Muscle layer of duodenum (tissue), 2 donors: ENCODE results near the gene GTPBP1.

Source experiments
- H3K27ac ChIP-seq: one replicate; pipeline ENCODE4 v1.7.0; 2013; ENCODE audit warnings: mild to moderate bottlenecking, low read length
- H3K27me3 ChIP-seq: one replicate; pipeline ENCODE4 v1.7.0; 2013; ENCODE audit warnings: low read depth, mild to moderate bottlenecking, control low read depth, low read length
- H3K36me3 ChIP-seq, 2 donors: one replicate each; pipeline ENCODE4 v1.7.0; 2013; ENCODE audit warnings: low read length in 2 of 2, control low read depth in 1 of 2, mild to moderate bottlenecking in 1 of 2; ENCODE audit not compliant: insufficient read depth in 2 of 2, control insufficient read depth in 1 of 2
- H3K4me1 ChIP-seq, 2 donors: one replicate each; pipeline ENCODE4 v1.7.0; 2013; ENCODE audit warnings: low read length in 2 of 2, mild to moderate bottlenecking in 2 of 2, control low read depth in 1 of 2, moderate library complexity in 1 of 2; ENCODE audit not compliant: insufficient read depth in 2 of 2, control insufficient read depth in 1 of 2
- H3K4me3 ChIP-seq, 2 donors: one replicate each; pipeline ENCODE4 v1.7.0; 2013; ENCODE audit warnings: low read length in 2 of 2, low read depth in 1 of 2, mild to moderate bottlenecking in 1 of 2
- H3K9me3 ChIP-seq, 2 donors: one replicate each; pipeline ENCODE4 v1.7.0; 2013; ENCODE audit warnings: low read length in 2 of 2, control low read depth in 1 of 2, mild to moderate bottlenecking in 1 of 2; ENCODE audit not compliant: control insufficient read depth in 1 of 2
- donor health status: healthy.

The GTPBP1 gene

DNA sequence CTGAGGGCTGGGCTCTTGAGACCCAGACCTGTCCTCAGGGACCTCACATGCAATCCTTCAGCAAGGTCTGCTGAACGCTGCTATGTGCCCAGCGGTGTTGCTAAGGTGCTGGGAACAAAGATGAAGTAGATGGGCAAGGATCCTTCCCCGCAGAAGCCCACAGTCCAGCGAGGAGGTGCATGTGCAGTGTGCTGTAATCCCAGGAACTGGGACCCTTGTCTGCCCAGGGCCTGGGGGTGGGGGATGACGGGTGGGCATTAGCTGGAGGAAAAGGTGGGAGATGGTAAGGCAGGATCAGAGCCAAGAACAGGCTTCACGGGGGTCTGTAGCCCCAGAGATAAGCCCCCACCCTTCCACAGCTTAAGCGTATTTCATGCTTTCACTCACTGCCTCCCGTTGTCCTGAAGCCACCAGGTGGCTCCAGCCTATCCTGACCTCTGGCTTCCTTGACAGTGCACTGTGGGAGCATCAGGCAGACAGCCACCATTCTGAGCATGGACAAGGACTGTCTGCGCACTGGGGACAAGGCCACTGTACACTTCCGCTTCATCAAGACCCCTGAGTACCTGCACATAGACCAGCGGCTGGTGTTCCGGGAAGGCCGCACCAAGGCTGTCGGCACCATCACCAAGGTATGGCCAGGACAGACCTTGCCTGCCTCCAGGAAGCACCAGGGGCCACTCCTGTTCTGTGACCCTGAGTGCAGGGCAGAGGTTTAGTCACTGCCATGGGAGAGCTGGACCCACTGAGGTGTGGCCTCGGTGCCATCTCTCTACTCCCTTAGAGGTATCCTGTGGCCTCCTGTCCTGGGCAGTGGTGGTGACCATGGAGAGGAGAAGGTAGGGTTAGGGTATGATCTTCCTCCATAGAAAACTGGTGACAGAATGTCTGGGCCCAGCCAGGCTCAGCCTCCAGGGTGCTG lies 22.0 kb downstream of the GTPBP1 start:
- Histone ChIP-seq H3K4me3 (no peak overlapping the region), H3K27ac (no peak overlapping the region), H3K36me3 (peaks cover 86 to 91% of the 10 kb centered on the region in 2 donors), H3K27me3 (no peaks in the 10 kb centered on the region), H3K9me3 (no peaks in the 10 kb centered on the region), H3K4me1 (peaks cover 0 to 8% of the 10 kb centered on the region in 2 donors)

DNA sequence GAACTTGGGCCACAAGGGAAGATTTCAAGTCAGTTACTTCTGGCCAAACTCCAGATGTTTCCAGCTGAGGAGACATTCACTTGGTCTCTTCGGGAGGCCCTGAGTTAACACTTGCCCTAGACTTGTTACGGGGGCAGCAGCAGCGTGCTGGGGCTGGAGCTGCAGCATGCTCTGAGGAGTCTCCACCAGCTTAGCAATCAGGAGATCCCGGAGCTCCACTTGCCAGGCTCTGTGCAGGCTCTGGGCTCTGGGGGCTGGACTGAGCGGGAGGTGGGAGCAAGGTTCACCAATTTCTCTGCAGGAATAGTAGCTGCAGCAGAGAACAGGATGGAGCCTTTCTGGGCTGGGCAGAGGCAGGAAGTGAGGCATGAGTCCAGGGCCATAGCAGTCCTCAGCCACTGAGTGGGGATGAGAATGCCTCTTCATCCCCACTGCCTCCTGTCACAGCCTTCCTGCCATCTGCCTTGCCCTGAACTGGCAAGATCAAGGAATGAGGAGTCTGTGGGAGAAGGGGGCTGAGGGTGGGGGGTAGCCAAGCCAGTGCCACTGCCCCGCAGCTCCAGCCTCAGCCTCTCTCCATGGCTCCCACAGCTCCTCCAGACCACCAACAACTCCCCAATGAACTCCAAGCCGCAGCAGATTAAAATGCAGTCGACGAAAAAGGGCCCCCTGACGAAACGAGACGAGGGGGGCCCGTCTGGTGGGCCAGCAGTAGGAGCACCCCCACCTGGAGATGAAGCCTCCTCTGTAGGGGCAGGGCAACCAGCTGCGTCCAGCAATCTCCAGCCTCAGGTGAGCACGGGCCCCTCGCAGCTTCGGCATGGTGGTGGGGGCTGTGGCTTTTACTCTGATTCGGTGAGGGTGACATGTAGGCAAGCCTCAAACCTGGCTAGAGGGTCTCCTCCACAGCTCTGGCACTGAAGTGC lies 23.4 kb downstream of the GTPBP1 start:
- no peak overlapping the region for H3K27ac ChIP-seq
- H3K4me3 ChIP-seq = no peak overlapping the region
- no peaks in the 10 kb centered on the region for H3K9me3 ChIP-seq
- no peaks in the 10 kb centered on the region for H3K27me3 ChIP-seq
- peaks cover 72 to 86% of the 10 kb centered on the region in 2 donors for H3K36me3 ChIP-seq
- peaks cover 8 to 22% of the 10 kb centered on the region in 2 donors for H3K4me1 ChIP-seq

DNA sequence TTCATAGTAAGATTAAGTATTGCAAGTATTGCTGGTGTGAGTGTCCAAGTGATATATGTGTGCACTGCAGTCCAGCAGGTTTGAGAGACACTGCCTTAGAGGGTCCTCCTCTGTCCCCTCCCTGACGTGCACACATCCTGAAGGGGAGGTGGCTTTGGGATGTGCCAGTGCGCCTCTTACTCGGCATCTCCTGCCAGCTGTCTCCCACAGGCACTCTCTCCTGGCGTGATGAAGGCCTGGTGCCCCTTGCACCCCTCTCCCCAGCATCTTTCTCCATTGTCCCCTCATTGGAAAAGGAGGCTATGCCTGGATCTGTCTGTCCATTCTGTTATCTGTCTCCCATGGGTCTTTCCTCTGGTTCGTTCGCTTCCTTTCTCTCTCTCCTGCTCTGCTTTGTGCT lies 24.2 kb downstream of the GTPBP1 start:
- Histone ChIP-seq H3K27ac (no peak overlapping the region), H3K27me3 (no peaks in the 10 kb centered on the region), H3K36me3 (peaks cover 64 to 83% of the 10 kb centered on the region in 2 donors), H3K4me1 (peaks cover 12 to 30% of the 10 kb centered on the region in 2 donors), H3K9me3 (no peaks in the 10 kb centered on the region), H3K4me3 (no peak overlapping the region)

DNA sequence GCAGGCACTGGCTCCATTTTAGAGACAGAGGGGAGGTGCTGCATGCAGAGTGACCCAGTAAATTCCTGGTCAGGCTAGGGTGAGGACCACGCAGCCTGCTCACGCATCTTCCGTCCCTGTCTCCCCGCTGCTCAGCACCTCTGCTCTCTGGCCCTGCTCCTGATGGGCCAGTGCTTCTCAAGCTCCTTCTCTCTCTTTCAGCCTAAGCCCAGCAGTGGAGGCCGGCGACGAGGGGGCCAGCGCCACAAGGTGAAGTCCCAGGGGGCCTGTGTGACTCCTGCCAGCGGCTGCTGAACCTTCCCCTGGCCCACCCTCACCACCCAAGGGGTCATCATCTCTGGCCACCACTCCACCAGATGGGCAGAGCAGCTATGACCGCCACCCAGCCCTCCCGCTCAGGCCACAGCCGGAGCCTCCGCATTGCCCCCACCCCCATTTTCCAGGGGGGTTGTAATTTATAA lies 24.7 kb downstream of the GTPBP1 start:
- H3K27ac ChIP-seq = no peak overlapping the region
- no peaks in the 10 kb centered on the region for H3K9me3 ChIP-seq
- peaks cover 12 to 32% of the 10 kb centered on the region in 2 donors for H3K4me1 ChIP-seq
- no peaks in the 10 kb centered on the region for H3K27me3 ChIP-seq
- no peak overlapping the region for H3K4me3 ChIP-seq
- peaks cover 64 to 83% of the 10 kb centered on the region in 2 donors for H3K36me3 ChIP-seq

DNA sequence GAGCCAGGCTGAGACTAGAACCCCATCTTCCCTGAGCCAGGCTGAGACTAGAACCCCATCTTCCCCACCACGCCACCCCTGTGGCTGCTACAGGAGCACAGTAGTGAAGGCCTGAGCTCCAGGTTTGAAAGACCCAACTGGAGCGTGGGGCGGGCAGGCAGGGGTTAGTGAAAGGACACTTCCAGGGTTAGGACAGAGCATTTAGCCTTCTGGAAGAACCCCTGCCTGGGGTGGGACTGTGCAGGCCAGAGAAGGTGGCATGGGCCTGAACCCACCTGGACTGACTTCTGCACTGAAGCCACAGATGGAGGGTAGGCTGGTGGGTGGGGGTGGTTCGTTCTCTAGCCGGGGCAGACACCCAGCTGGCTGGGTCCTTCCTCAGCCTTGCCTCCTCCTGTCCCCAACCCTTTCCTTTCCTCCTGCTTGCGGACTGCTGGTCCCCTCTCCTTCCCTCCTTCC lies 26.0 kb downstream of the GTPBP1 start:
- Histone ChIP-seq H3K27ac (no peak overlapping the region), H3K4me1 (peaks cover 12 to 32% of the 10 kb centered on the region in 2 donors), H3K27me3 (no peaks in the 10 kb centered on the region), H3K4me3 (no peak overlapping the region), H3K9me3 (no peaks in the 10 kb centered on the region), H3K36me3 (peaks cover 62 to 83% of the 10 kb centered on the region in 2 donors)

DNA sequence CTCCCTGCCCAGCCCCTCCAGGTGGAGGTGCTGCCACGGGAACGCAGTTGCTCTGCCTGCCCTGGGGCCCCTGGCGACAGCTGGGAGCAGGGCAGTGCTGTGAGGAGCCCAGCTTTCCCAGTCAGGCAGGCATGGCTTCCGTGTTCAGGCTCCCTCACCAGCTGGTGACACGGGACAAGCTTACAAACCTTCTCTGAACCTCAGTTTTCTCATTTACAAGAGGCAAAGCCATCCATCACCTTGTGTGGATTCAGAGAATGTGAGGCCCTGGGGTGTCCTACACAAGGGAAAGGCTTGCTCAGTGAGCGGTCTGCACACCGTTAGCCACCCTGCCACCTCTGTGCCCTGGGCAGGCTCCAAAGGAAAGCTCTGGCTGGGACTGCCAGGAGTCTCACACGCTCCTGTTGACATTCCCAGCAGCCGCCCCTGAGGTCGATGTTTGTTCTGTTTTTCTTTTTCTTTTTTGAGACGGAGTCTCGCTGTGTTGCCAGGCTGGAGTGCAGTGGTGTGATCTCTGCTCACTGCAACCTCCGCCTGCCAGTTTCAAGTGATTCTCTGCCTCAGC lies 26.6 kb downstream of the GTPBP1 start:
- peaks cover 12 to 32% of the 10 kb centered on the region in 2 donors for H3K4me1 ChIP-seq
- no peaks in the 10 kb centered on the region for H3K9me3 ChIP-seq
- no peaks in the 10 kb centered on the region for H3K27me3 ChIP-seq
- no peak overlapping the region for H3K27ac ChIP-seq
- peaks cover 60 to 83% of the 10 kb centered on the region in 2 donors for H3K36me3 ChIP-seq
- no peak overlapping the region for H3K4me3 ChIP-seq

DNA sequence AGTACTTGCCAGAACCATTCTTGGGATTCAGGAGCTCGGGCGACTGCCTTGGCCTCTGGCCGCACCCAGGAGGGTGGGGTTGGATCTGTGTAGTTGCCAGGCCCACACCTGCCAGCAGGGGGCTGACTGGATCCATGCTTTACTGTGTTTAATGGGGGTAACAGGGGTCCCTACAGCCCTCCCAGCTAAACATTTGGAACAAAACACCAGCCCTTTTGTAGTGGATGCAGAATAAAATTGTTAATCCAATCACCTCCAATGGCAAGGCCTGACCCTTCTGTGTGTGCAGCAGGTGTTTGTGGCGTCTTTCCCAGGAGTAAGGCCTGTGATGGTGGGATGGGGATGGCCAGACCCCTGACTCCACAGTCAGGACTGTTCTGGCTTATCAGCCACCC lies 27.6 kb downstream of the GTPBP1 start:
- H3K9me3 ChIP-seq = no peaks in the 10 kb centered on the region
- peak overlapping the region; percentile 37 for H3K27ac ChIP-seq
- H3K4me3 ChIP-seq = no peak overlapping the region
- peaks cover 12 to 32% of the 10 kb centered on the region in 2 donors for H3K4me1 ChIP-seq
- H3K27me3 ChIP-seq = no peaks in the 10 kb centered on the region
- peaks cover 59 to 83% of the 10 kb centered on the region in 2 donors for H3K36me3 ChIP-seq

DNA sequence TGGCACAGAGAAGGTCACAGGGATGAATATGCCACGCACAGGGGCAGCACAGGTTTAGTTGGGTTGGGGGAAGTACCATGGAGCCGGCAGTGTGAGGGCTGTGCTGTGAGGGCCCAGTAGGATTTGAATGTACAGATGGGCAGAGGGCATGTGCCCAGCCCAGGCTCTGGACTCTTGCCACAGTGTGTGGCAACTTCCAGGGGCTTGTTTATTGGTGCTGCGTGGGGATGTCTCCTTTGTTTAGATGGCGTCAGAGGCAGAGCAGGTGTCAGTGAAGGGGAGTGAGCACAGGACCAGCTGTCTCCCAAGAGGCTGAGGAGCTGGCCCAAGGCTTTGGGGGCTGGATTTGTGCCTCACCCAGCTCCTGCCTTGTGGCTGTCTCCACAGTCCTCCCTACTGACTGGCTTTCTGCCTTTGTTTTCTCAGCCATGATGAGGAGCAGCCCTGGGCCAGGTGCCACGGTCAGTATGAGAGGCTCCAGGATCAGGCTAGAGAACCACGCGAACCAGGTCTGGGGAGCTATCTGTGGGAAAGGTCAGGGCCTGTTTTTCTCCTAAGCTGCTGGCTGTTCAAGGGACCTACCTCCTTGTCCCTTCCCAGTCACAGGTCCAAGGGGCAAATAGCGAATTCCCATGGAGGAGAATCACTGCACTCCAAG lies 28.1 kb downstream of the GTPBP1 start:
- H3K4me1 ChIP-seq = peaks cover 12 to 32% of the 10 kb centered on the region in 2 donors
- H3K27ac ChIP-seq = peak overlapping the region; percentile 37
- no peaks in the 10 kb centered on the region for H3K9me3 ChIP-seq
- H3K36me3 ChIP-seq = peaks cover 59 to 83% of the 10 kb centered on the region in 2 donors
- no peaks in the 10 kb centered on the region for H3K27me3 ChIP-seq
- no peak overlapping the region for H3K4me3 ChIP-seq

DNA sequence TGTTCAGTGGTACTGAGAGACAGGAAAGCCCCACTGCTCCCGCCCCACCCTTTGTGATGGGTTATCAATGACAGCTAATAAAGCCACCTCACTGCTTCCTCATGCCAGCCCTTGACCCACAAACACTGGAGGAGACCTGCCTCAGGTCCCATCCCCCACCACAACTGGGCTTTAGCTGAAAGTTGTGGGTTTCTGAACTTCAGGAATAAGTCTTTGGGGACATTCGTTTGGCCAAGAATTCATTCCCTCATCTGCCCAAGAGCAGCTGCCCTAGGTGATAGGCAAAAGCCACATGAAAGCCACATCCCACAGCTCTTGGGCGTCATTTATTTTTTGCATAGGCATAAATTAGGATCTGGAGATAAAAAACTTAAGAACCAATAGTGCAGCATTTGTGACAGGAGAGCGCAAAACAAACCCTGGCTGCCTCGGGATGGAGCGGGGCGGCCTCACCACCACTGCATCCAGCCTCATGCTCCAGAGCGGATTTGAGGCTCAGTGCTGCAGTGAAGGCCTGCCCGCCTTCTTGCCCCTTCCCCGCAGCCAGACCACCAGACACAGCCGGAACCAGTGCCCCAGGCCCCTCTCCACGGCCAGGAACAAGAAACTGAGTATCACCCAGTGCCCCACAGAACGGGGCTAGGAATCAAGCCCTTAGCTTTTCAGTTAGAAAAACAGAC lies 28.8 kb downstream of the GTPBP1 start:
- Histone ChIP-seq H3K9me3 (no peaks in the 10 kb centered on the region), H3K4me3 (no peak overlapping the region), H3K36me3 (peaks cover 59 to 83% of the 10 kb centered on the region in 2 donors), H3K4me1 (peaks cover 12 to 32% of the 10 kb centered on the region in 2 donors), H3K27ac (peak overlapping the region; percentile 37), H3K27me3 (no peaks in the 10 kb centered on the region)

DNA sequence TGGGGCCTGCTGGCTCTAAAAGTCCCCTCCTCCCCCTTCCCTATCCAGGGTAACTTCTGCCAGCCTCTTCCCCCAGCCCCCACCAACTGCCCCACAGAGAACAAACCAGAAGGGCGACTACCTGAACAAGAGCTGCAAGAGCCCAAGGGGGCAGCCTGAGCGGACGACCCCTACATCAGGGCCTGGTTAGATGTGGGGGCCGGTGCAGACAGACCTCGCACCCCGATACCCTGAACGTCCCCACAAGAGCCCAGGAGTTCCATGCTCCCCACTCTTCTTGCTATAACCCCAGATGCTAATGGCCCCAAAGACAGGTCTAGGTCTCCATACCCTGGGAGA lies 29.4 kb downstream of the GTPBP1 start:
- Histone ChIP-seq H3K36me3 (peaks cover 59 to 83% of the 10 kb centered on the region in 2 donors), H3K4me3 (no peak overlapping the region), H3K27ac (no peak overlapping the region), H3K4me1 (peaks cover 12 to 32% of the 10 kb centered on the region in 2 donors), H3K27me3 (no peaks in the 10 kb centered on the region), H3K9me3 (no peaks in the 10 kb centered on the region)
